ENCODE data around the gene KAZN. TPM values are rescaled to one million over a fixed set of nuclear protein-coding genes. Genes with fewer than 3 reads are reported as not detected.

Gene KAZN
- total RNA-seq, 1 experiment from 2014 or later = 15.6 TPM

DNA sequence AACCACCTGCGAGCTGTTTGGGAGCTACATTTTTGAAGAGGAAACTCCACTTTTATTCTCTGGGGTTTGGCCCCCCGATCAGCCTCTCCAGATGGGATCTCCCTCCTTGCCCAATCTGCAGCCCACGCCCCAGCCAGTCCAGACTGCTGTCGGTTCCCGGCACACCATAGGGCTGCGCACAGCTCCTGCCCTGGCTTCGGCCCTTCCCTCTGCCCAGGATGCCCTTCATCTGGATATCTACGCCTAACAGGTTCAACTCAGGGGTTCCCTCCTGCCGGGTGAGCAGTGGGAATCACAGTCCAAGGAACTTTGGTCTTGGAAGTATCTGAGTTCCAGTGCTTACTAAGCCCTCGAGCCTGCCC is 135.3 kb downstream of the KAZN start:
- no peaks in the 10 kb centered on the region for H3K9me2 ChIP-seq (ENCODE audit: insufficient read depth)
- no peaks in the 10 kb centered on the region for H3K79me2 ChIP-seq (ENCODE audit: low read depth)
- no peak for DNase-seq
- H3K9me3 ChIP-seq (ENCODE audit: insufficient read depth, low read depth) = no peaks in the 10 kb centered on the region
- H3K4me1 ChIP-seq (replicated peaks; ENCODE audit: insufficient read depth) = no peaks in the 10 kb centered on the region
- H3K27me3 ChIP-seq (ENCODE audit: insufficient read depth, low read depth) = peaks cover 42% of the 10 kb centered on the region
- H4K20me1 ChIP-seq (ENCODE audit: insufficient read depth) = no peaks in the 10 kb centered on the region
- no peak overlapping the region for H3K4me3 ChIP-seq
- ChIA-PET POLR2A (ENCODE audit: unreplicated experiment) (no interaction called here), CTCF (no interaction called here)
- intact Hi-C loops (cut with micrococcal nuclease; ENCODE audit: unreplicated experiment) = loop anchor here (5.0 kb wide), 1 partner anchor 54 kb away; no protein-coding TSS in a partner anchor
- no peaks in the 10 kb centered on the region for H3F3A ChIP-seq (ENCODE audit: insufficient read depth, low read depth)
- H3K4me2 ChIP-seq = no peak overlapping the region
- TF ChIP-seq EZH2 (IDR thresholded peaks at IDR 0.05; ENCODE audit: low read depth) = no peak
- TF ChIP-seq, protein P1, sequence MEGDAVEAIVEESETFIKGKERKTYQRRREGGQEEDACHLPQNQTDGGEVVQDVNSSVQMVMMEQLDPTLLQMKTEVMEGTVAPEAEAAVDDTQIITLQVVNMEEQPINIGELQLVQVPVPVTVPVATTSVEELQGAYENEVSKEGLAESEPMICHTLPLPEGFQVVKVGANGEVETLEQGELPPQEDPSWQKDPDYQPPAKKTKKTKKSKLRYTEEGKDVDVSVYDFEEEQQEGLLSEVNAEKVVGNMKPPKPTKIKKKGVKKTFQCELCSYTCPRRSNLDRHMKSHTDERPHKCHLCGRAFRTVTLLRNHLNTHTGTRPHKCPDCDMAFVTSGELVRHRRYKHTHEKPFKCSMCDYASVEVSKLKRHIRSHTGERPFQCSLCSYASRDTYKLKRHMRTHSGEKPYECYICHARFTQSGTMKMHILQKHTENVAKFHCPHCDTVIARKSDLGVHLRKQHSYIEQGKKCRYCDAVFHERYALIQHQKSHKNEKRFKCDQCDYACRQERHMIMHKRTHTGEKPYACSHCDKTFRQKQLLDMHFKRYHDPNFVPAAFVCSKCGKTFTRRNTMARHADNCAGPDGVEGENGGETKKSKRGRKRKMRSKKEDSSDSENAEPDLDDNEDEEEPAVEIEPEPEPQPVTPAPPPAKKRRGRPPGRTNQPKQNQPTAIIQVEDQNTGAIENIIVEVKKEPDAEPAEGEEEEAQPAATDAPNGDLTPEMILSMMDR (conservative IDR thresholded peaks at IDR 0.05) = no peak
- H2AFZ ChIP-seq = no peak overlapping the region
- H3K36me3 ChIP-seq (ENCODE audit: low read depth) = no peaks in the 10 kb centered on the region
- no TSS peak for BruUV-seq (replicated peaks)
- H3K27ac ChIP-seq = no peak overlapping the region

DNA sequence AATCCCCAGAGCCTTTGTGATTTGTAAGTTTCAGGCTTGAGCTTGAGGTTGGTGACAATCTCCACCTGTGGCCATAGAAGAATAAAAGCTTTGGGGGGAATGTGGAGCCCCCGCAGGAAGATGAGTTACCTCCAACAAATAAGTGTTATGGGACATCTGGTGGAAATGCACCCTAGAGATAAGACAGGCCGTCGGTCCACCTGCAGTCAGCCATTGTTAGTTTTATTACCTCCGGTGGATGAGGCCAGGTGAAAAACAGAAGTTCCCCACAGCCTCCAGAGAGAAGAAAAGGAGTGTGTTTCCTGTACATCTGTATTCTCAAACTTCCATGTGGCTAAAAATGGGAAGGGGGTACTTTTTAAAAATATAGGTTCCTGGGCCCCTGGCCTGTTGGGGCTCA is 137.4 kb downstream of the KAZN start:
- H3K4me3 ChIP-seq = no peak overlapping the region
- H3F3A ChIP-seq (ENCODE audit: insufficient read depth, low read depth) = no peaks in the 10 kb centered on the region
- H3K4me1 ChIP-seq (replicated peaks; ENCODE audit: insufficient read depth) = no peaks in the 10 kb centered on the region
- no peaks in the 10 kb centered on the region for H3K9me2 ChIP-seq (ENCODE audit: insufficient read depth)
- no peaks in the 10 kb centered on the region for H3K79me2 ChIP-seq (ENCODE audit: low read depth)
- peaks cover 54% of the 10 kb centered on the region for H3K27me3 ChIP-seq (ENCODE audit: insufficient read depth, low read depth)
- H3K4me2 ChIP-seq = no peak overlapping the region
- H3K9me3 ChIP-seq (ENCODE audit: insufficient read depth, low read depth) = no peaks in the 10 kb centered on the region
- BruUV-seq (replicated peaks) = no TSS peak
- no peaks in the 10 kb centered on the region for H4K20me1 ChIP-seq (ENCODE audit: insufficient read depth)
- intact Hi-C loops (cut with micrococcal nuclease; ENCODE audit: unreplicated experiment) = no loop called here
- H3K27ac ChIP-seq = no peak overlapping the region
- TF ChIP-seq, protein P1 (conservative IDR thresholded peaks at IDR 0.05) = no peak
- no peak for TF ChIP-seq EZH2 (IDR thresholded peaks at IDR 0.05; ENCODE audit: low read depth)
- DNase-seq = no peak
- no peak overlapping the region for H2AFZ ChIP-seq
- no peaks in the 10 kb centered on the region for H3K36me3 ChIP-seq (ENCODE audit: low read depth)
- ChIA-PET CTCF (interaction anchor here (0.6 kb wide), 1 partner anchor 589 kb away, joined by 5 read pairs; no protein-coding TSS in a partner anchor), POLR2A (ENCODE audit: unreplicated experiment) (no interaction called here)

DNA sequence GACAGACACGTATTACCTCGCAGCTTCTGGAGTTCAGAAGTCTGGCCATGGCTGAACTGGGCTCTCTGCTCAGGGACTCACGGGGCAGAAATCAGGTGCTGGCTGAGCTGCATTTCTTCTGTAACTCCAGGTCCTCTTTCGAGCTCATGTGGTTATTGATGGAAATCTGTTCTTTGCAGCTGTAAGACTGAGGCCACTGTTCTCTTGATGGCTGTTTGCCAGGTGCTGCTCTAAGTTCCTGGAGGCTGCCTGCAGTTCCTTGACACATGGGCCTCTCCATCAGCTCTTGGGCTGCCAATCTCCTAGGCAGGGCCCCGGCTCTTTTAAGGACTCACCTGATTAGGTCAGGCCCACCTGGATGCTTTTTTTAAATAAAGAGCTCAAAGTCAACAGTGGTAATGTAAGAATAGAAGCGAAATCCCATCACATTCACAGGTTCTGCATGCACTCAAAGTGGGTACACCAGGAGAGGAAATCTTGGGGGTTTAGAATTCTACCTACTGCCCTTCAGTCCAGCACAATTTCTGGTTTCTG is 139.1 kb downstream of the KAZN start:
- Histone ChIP-seq H3K4me1 (replicated peaks; ENCODE audit: insufficient read depth) (no peaks in the 10 kb centered on the region), H3K27ac (no peak overlapping the region), H3K79me2 (ENCODE audit: low read depth) (no peaks in the 10 kb centered on the region), H3K4me2 (no peak overlapping the region), H3K9me3 (ENCODE audit: insufficient read depth, low read depth) (no peaks in the 10 kb centered on the region), H3K9me2 (ENCODE audit: insufficient read depth) (no peaks in the 10 kb centered on the region), H3F3A (ENCODE audit: insufficient read depth, low read depth) (no peaks in the 10 kb centered on the region), H3K27me3 (ENCODE audit: insufficient read depth, low read depth) (peaks cover 44% of the 10 kb centered on the region), H3K36me3 (ENCODE audit: low read depth) (no peaks in the 10 kb centered on the region), H3K4me3 (no peak overlapping the region), H4K20me1 (ENCODE audit: insufficient read depth) (no peaks in the 10 kb centered on the region), H2AFZ (no peak overlapping the region)
- ChIA-PET POLR2A (ENCODE audit: unreplicated experiment) (no interaction called here), CTCF (interaction anchor here (0.6 kb wide), 1 partner anchor 324 kb away, joined by 15 read pairs; no protein-coding TSS in a partner anchor)
- TF ChIP-seq, protein P1 (conservative IDR thresholded peaks at IDR 0.05) = no peak
- TF ChIP-seq EZH2 (IDR thresholded peaks at IDR 0.05; ENCODE audit: low read depth) = no peak
- no peak for DNase-seq
- intact Hi-C loops (cut with micrococcal nuclease; ENCODE audit: unreplicated experiment) = no loop called here
- no TSS peak for BruUV-seq (replicated peaks)
